ENCODE measurements around the gene MYO16.

- TF ChIP-seq CTCF (IDR thresholded peaks at IDR 0.05; ENCODE audit: poor library complexity) (no peak), EZH2phosphoT487 (IDR thresholded peaks at IDR 0.05; ENCODE audit: low read depth, severe bottlenecking, unreplicated experiment) (no peak), EZH2 (IDR thresholded peaks at IDR 0.05; ENCODE audit: borderline replicate concordance) (no peak)
Measured at GRCh38 chr13:109228211-109228610, 598.8 kb downstream of the MYO16 start.

Data from hepatocyte (in vitro differentiated cells).